OCI-LY3 (cell line): ENCODE measurements around the gene TIMM22.

Source experiments
- H2AFZ ChIP-seq: fragments of 200-600, 300-600 bp; shearing (Covaris generic); 2 replicates; pipeline ENCODE4 v1.6.0; 2014; ENCODE audit warnings: antibody characterized with exemption, low read depth, low read length
- H3K27ac ChIP-seq: fragments of 200-600, 300-600 bp; sonication (generic); 2 replicates; pipeline ENCODE4 v1.5.1; 2014; ENCODE audit warnings: mild to moderate bottlenecking, low read length, moderate library complexity, mixed read lengths
- H3K27me3 ChIP-seq: fragments of 200-600, 300-600 bp; sonication (generic); 2 replicates; pipeline ENCODE4 v1.6.1; 2014; ENCODE audit warnings: low read depth, low read length, mixed read lengths
- H3K36me3 ChIP-seq: fragments of 200-600, 300-600 bp; sonication (generic); replicated peaks from 2 replicates; pipeline ENCODE3; 2014; ENCODE audit warnings: low read depth, low read length, mixed read lengths
- H3K4me1 ChIP-seq: fragments of 300-600, 200-600 bp; sonication (generic); 2 replicates; pipeline ENCODE4 v1.6.1; 2014; ENCODE audit warnings: low read length, mixed read lengths
- H3K4me2 ChIP-seq: fragments of 200-600, 300-600 bp; sonication (generic); 2 replicates; pipeline ENCODE4 v1.6.1; 2014; ENCODE audit warnings: low read length, mixed read lengths
- H3K4me3 ChIP-seq: fragments of 300-600, 200-600 bp; sonication (generic); 2 replicates; pipeline ENCODE4 v1.5.1; 2014; ENCODE audit warnings: antibody characterized with exemption, mild to moderate bottlenecking, low read length, moderate library complexity
- H3K79me2 ChIP-seq: fragments of 300-600, 200-600 bp; shearing (Covaris generic); 2 replicates; pipeline ENCODE4 v1.6.1; 2014; ENCODE audit warnings: mild to moderate bottlenecking, low read length, mixed read lengths
- H3K9ac ChIP-seq: fragments of 300-600, 200-600 bp; shearing (Covaris generic); 2 replicates; pipeline ENCODE4 v1.6.0; 2014; ENCODE audit warnings: mild to moderate bottlenecking, low read length, moderate library complexity
- H3K9me3 ChIP-seq: fragments of 200-600, 300-600 bp; shearing (Covaris generic); 2 replicates; pipeline ENCODE4 v1.6.1; 2014; ENCODE audit warnings: low read length, mixed read lengths; ENCODE audit not compliant: insufficient read depth
- H4K20me1 ChIP-seq: fragments of 200-600, 300-600 bp; sonication (generic); 2 replicates; pipeline ENCODE4 v1.6.1; 2016; ENCODE audit warnings: low read length, mixed read lengths; ENCODE audit not compliant: insufficient read depth
- CTCF ChIP-seq: fragments of 200-600, 300-600 bp; sonication (generic); IDR thresholded peaks from 2 replicates; pipeline ENCODE4 v1.5.1; 2014; ENCODE audit warnings: antibody characterized with exemption, low read length, low read depth
- EZH2phosphoT487 ChIP-seq: fragments of 200-600 bp; shearing (Covaris generic); IDR thresholded peaks from 2 replicates; pipeline ENCODE4 v1.6.1; 2018; ENCODE audit warnings: antibody characterized with exemption, mixed run types, low read depth

The TIMM22 gene

GRCh38 chr17:1033503-1033902 lies 36.6 kb downstream of the TIMM22 start:
- no peaks in the 10 kb centered on the region for H4K20me1 ChIP-seq
- no peak for TF ChIP-seq CTCF
- no peak for TF ChIP-seq EZH2phosphoT487

GRCh38 chr17:1034652-1035210 lies 37.8 kb downstream of the TIMM22 start:
- Histone ChIP-seq H2AFZ (no peak overlapping the region), H3K36me3 (no peaks in the 10 kb centered on the region), H4K20me1 (no peaks in the 10 kb centered on the region), H3K4me1 (no peaks in the 10 kb centered on the region), H3K9ac (no peak overlapping the region), H3K9me3 (no peaks in the 10 kb centered on the region), H3K4me3 (no peak overlapping the region), H3K27me3 (no peaks in the 10 kb centered on the region), H3K79me2 (no peaks in the 10 kb centered on the region), H3K4me2 (no peak overlapping the region), H3K27ac (no peak overlapping the region)
- no peak for TF ChIP-seq CTCF
- no peak for TF ChIP-seq EZH2phosphoT487

More at GRCh38 chr17:1033503-1033902, 36.6 kb downstream of the TIMM22 start:
- H3K9ac ChIP-seq = no peak overlapping the region
- H3K27ac ChIP-seq = no peak overlapping the region
- no peak overlapping the region for H2AFZ ChIP-seq
- H3K4me3 ChIP-seq = no peak overlapping the region
- no peaks in the 10 kb centered on the region for H3K4me1 ChIP-seq
- no peaks in the 10 kb centered on the region for H3K9me3 ChIP-seq
- no peaks in the 10 kb centered on the region for H3K36me3 ChIP-seq
- H3K4me2 ChIP-seq = no peak overlapping the region
- H3K79me2 ChIP-seq = no peaks in the 10 kb centered on the region
- H3K27me3 ChIP-seq = no peaks in the 10 kb centered on the region

GRCh38 chr17:1035546-1036170 lies 38.7 kb downstream of the TIMM22 start:
- Histone ChIP-seq H3K36me3 (no peaks in the 10 kb centered on the region), H3K27ac (no peak overlapping the region), H4K20me1 (no peaks in the 10 kb centered on the region), H3K27me3 (no peaks in the 10 kb centered on the region), H3K4me1 (no peaks in the 10 kb centered on the region), H3K9ac (no peak overlapping the region), H2AFZ (no peak overlapping the region), H3K4me3 (no peak overlapping the region), H3K9me3 (no peaks in the 10 kb centered on the region), H3K4me2 (no peak overlapping the region), H3K79me2 (no peaks in the 10 kb centered on the region)
- no peak for TF ChIP-seq CTCF
- TF ChIP-seq EZH2phosphoT487 = no peak

GRCh38 chr17:1036171-1036844 lies 39.4 kb downstream of the TIMM22 start:
- Histone ChIP-seq H3K79me2 (no peaks in the 10 kb centered on the region), H3K9me3 (no peaks in the 10 kb centered on the region), H3K4me2 (no peak overlapping the region), H3K4me1 (no peaks in the 10 kb centered on the region), H3K4me3 (no peak overlapping the region), H3K36me3 (no peaks in the 10 kb centered on the region), H3K27ac (no peak overlapping the region), H3K9ac (no peak overlapping the region), H4K20me1 (no peaks in the 10 kb centered on the region), H2AFZ (no peak overlapping the region), H3K27me3 (no peaks in the 10 kb centered on the region)
- TF ChIP-seq CTCF = no peak
- no peak for TF ChIP-seq EZH2phosphoT487
